KMS-11 (cell line): Measurements from ENCODE around the gene SLC37A1.

Experiments used
- H2AFZ ChIP-seq: fragments of 200-600 bp; sonication (generic); 2 replicates; pipeline ENCODE4 v1.6.1; 2016; ENCODE audit warnings: antibody characterized with exemption, mixed run types, low read depth
- H3K27ac ChIP-seq: fragments of 200-600 bp; sonication (generic); 2 replicates; pipeline ENCODE4 v1.6.1; 2016; ENCODE audit warnings: mild to moderate bottlenecking, mixed run types
- H3K27me3 ChIP-seq: fragments of 200-600 bp; sonication (generic); 2 replicates; pipeline ENCODE4 v1.6.1; 2017; ENCODE audit warnings: mild to moderate bottlenecking, low read depth, mixed run types, moderate library complexity; ENCODE audit not compliant: insufficient read depth
- H3K36me3 ChIP-seq: fragments of 200-600 bp; sonication (generic); 2 replicates; pipeline ENCODE4 v1.6.1; 2017; ENCODE audit warnings: mild to moderate bottlenecking, mixed run types; ENCODE audit not compliant: insufficient read depth
- H3K4me1 ChIP-seq: fragments of 200-600 bp; sonication (generic); 2 replicates; pipeline ENCODE4 v1.6.1; 2016; ENCODE audit warnings: mild to moderate bottlenecking, low read depth, mixed run types; ENCODE audit not compliant: poor library complexity, severe bottlenecking
- H3K4me2 ChIP-seq: fragments of 200-600 bp; sonication (generic); 2 replicates; pipeline ENCODE4 v1.7.0; 2016; ENCODE audit warnings: mild to moderate bottlenecking, mixed run types
- H3K4me3 ChIP-seq: fragments of 200-600 bp; sonication (generic); IDR thresholded peaks from 2 replicates; pipeline ENCODE4 v1.6.1; 2017; ENCODE audit warnings: low read depth, low read length, mixed read lengths; ENCODE audit not compliant: insufficient read depth
- H3K79me2 ChIP-seq: fragments of 200-600 bp; sonication (generic); 2 replicates; pipeline ENCODE4 v1.6.1; 2016; ENCODE audit warnings: low read depth, mixed run types; ENCODE audit not compliant: insufficient read depth
- H3K9ac ChIP-seq: fragments of 200-600 bp; sonication (generic); 2 replicates; pipeline ENCODE4 v1.6.1; 2016; ENCODE audit warnings: mild to moderate bottlenecking, mixed run types
- H4K20me1 ChIP-seq: fragments of 200-600 bp; sonication (generic); 2 replicates; pipeline ENCODE4 v1.6.1; 2016; ENCODE audit warnings: mild to moderate bottlenecking, mixed run types; ENCODE audit not compliant: insufficient read depth
- TF ChIP-seq, protein P1 (sequence below): fragments of 200-600 bp; sonication (generic); conservative IDR thresholded peaks from 2 replicates; pipeline ENCODE4 v1.6.1; 2017; ENCODE audit warnings: low read depth, mild to moderate bottlenecking, antibody characterized with exemption, low read length, moderate library complexity, mixed read lengths

The SLC37A1 gene

DNA sequence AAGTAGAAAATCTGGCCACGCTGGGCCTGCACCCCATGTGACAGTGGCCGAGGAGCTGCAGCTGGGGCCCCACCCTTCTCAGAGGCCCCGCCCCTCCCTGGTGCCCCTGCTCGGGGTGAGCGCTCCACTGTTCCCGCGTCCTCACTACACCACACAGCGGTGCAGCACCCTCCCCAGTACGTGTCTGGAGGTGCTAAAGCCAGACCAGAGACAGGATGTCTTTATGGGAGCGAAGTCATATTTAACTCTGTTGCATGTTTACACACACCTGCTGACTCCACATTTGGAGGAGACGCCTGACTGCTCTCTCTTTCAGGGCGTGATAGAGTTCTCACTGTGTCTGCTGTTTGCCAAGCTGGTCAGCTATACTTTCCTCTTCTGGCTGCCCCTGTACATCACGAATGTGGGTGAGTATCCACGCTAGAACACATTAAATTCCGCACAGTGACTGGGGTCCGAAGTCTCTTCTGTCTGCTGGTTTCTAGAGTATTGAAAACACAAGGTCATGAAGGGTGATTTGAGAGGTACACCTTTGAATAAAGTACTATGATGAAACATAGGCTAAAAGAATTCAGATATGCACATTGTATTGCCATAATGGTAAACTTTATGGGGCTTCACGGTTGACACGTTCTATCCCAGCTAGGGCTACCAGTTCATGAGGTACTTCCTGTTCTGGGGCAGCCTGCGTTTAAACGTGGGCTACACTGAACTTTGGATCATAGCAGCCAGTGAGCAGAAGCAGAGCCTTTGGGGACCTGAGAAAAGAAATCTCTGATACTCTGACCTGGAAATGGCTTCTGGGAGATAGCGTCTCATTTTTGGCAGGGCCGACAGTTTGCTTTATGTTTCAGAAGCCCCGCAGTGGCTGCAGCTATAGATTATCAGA lies 48.4 kb downstream of the SLC37A1 start:
- Histone ChIP-seq H3K4me3 (no peak overlapping the region), H3K4me2 (no peak overlapping the region), H4K20me1 (no peaks in the 10 kb centered on the region), H3K9ac (no peak overlapping the region), H3K27ac (no peak overlapping the region), H3K4me1 (no peaks in the 10 kb centered on the region), H3K79me2 (no peaks in the 10 kb centered on the region), H3K27me3 (no peaks in the 10 kb centered on the region), H3K36me3 (no peaks in the 10 kb centered on the region), H2AFZ (no peak overlapping the region)
- TF ChIP-seq, protein P1, sequence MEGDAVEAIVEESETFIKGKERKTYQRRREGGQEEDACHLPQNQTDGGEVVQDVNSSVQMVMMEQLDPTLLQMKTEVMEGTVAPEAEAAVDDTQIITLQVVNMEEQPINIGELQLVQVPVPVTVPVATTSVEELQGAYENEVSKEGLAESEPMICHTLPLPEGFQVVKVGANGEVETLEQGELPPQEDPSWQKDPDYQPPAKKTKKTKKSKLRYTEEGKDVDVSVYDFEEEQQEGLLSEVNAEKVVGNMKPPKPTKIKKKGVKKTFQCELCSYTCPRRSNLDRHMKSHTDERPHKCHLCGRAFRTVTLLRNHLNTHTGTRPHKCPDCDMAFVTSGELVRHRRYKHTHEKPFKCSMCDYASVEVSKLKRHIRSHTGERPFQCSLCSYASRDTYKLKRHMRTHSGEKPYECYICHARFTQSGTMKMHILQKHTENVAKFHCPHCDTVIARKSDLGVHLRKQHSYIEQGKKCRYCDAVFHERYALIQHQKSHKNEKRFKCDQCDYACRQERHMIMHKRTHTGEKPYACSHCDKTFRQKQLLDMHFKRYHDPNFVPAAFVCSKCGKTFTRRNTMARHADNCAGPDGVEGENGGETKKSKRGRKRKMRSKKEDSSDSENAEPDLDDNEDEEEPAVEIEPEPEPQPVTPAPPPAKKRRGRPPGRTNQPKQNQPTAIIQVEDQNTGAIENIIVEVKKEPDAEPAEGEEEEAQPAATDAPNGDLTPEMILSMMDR: no peak

DNA sequence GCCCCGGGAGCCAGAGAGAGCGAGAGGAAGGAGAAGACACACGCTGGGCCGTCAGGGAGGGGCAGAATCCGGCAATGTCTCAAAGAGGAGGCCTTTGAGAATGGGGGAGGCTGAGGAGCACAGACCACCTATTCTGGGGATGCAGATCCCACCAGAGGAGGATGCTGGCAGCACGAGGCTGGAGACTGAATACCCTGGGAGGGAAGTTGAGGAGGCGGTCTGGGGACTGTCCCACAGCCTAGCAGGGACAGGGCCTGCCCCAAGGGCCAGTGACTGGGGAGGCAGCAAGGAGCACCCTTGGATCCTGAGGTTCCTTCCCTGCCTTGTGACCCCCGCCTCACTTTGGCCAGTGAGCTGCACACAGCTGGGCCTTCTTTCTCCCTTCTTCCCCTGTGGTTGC lies 49.2 kb downstream of the SLC37A1 start:
- H3K4me2 ChIP-seq: no peak overlapping the region
- no peaks in the 10 kb centered on the region for H4K20me1 ChIP-seq
- H3K36me3 ChIP-seq: no peaks in the 10 kb centered on the region
- H3K79me2 ChIP-seq: no peaks in the 10 kb centered on the region
- no peaks in the 10 kb centered on the region for H3K27me3 ChIP-seq
- no peak overlapping the region for H3K27ac ChIP-seq
- TF ChIP-seq, protein P1: no peak
- no peak overlapping the region for H2AFZ ChIP-seq
- no peak overlapping the region for H3K9ac ChIP-seq
- no peaks in the 10 kb centered on the region for H3K4me1 ChIP-seq
- no peak overlapping the region for H3K4me3 ChIP-seq

DNA sequence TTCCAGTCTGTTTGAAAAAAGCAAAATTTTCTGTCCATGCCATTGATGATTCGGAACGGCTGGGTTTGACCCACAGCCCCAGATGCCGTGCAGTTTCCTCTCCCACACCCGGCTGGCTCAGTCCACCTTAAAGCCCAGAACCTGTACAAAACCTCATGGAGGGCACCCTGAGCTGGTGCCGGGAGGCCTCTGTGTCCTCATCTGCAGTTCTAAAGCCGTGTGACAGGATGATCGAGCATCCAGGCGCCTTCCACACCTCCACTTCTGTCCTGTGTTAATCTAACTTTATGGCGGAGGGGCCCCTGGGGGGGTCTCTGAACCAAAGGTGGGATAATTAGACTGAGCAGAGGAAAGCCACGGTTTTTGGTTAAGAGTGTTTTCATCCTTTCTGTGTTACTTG lies 49.6 kb downstream of the SLC37A1 start:
- Histone ChIP-seq H3K4me2 (no peak overlapping the region), H3K36me3 (no peaks in the 10 kb centered on the region)

DNA sequence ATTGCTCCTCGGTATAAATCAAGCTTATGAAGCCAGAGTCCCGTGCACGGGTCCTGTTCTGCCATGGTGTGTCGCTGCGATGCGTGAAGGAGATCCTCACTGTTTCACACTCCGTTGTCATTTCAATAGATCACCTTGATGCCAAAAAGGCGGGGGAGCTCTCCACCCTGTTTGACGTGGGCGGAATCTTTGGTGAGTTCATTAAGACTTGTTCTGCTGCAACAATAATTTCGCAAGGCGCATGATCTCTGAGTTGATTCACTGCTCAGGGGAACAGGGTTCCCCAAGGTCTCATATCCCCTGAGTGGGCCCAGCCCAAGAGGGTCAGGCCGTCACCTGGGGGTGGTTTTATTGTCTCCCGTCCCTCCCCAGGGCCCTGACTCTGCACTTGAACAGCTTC lies 50.0 kb downstream of the SLC37A1 start:
- no peaks in the 10 kb centered on the region for H4K20me1 ChIP-seq
- no peak overlapping the region for H3K9ac ChIP-seq
- no peak overlapping the region for H3K4me3 ChIP-seq
- no peaks in the 10 kb centered on the region for H3K4me1 ChIP-seq
- no peaks in the 10 kb centered on the region for H3K36me3 ChIP-seq
- H3K27me3 ChIP-seq: no peaks in the 10 kb centered on the region
- H3K79me2 ChIP-seq: no peaks in the 10 kb centered on the region
- H2AFZ ChIP-seq: no peak overlapping the region
- TF ChIP-seq, protein P1: no peak
- no peak overlapping the region for H3K4me2 ChIP-seq
- no peak overlapping the region for H3K27ac ChIP-seq

More for the DNA sequence above, 49.6 kb downstream of the SLC37A1 start:
- Histone ChIP-seq H3K27ac (no peak overlapping the region), H3K9ac (no peak overlapping the region), H2AFZ (no peak overlapping the region), H3K4me1 (no peaks in the 10 kb centered on the region), H3K4me3 (no peak overlapping the region), H3K27me3 (no peaks in the 10 kb centered on the region), H4K20me1 (no peaks in the 10 kb centered on the region), H3K79me2 (no peaks in the 10 kb centered on the region)
- TF ChIP-seq, protein P1: no peak
